Measurements from ENCODE around the gene AFAP1.

GRCh38 chr4:7752649-7753048, 187.0 kb downstream of the AFAP1 start:
- TF ChIP-seq POLR2A (IDR thresholded peaks at IDR 0.05) (no peak), CTCF (IDR thresholded peaks at IDR 0.05) (no peak)
